Transverse colon (tissue), 4 donors: ENCODE data around the gene SSR3. TPM values are rescaled to one million over a fixed set of nuclear protein-coding genes. Genes with fewer than 3 reads are reported as not detected.

Source experiments
- DNase-seq: peaks from one replicate; pipeline ENCODE4 v3.0.0-alpha.2; 2019
- H3K27ac ChIP-seq, 4 donors: fragments of 200-600 bp; sonication (generic); 2 replicates each; pipeline ENCODE4 v1.5.1; 2016 to 2018; ENCODE audit warnings: inconsistent platforms in 4 of 4
- H3K27me3 ChIP-seq: fragments of 200-600 bp; sonication (generic); 2 replicates; pipeline ENCODE4 v1.5.1; 2017; ENCODE audit warnings: inconsistent platforms
- H3K36me3 ChIP-seq, 4 donors: fragments of 200-600 bp; sonication (generic); 2 replicates each; pipeline ENCODE4 v1.5.1; 2017 to 2019; ENCODE audit warnings: inconsistent platforms in 4 of 4
- H3K4me1 ChIP-seq, 4 donors: fragments of 200-600 bp; sonication (generic); 2 replicates each; pipeline ENCODE4 v1.5.1; 2017 to 2020; ENCODE audit warnings: inconsistent platforms in 4 of 4
- H3K4me3 ChIP-seq, 4 donors: fragments of 200-600 bp; sonication (generic); 1 replicate in 1 of 4; 2 replicates in 3 of 4; pipeline versions ENCODE4 v1.5.1 to v1.6.1; 2017 to 2019; ENCODE audit warnings: inconsistent platforms in 4 of 4
- H3K9me3 ChIP-seq, 2 donors: fragments of 200-600 bp; sonication (generic); 2 replicates each; pipeline ENCODE4 v1.5.1; 2017 to 2019; ENCODE audit warnings: inconsistent platforms in 2 of 2
- EP300 ChIP-seq: sonication (generic); formaldehyde crosslinking; IDR thresholded peaks from one replicate; pipeline ENCODE4 v1.6.1; 2017; ENCODE audit warnings: antibody characterized with exemption, low read depth
- POLR2A ChIP-seq: fragments of 450-650 bp; IDR thresholded peaks from one replicate; pipeline ENCODE4 v1.6.1; 2016; ENCODE audit warnings: antibody characterized with exemption, mild to moderate bottlenecking, moderate library complexity
- POLR2AphosphoS5 ChIP-seq, 3 donors: sonication (generic); formaldehyde crosslinking; IDR thresholded peaks; one replicate each; pipeline ENCODE4 v1.6.1; 2016; ENCODE audit warnings: antibody characterized with exemption in 3 of 3
- WGBS, 2 donors: methylation state at CpG; one replicate each; pipeline ENCODE4 v1.1.5; 2018; ENCODE audit warnings: low coverage in 1 of 2; 5-methylcytosine and 5-hydroxymethylcytosine counted together
- in situ Hi-C, 4 donors: fragments of 200-750 bp; cut with MboI; loops; one replicate each; pipeline versions ENCODE4 v1.15.0 to v1.15.1; 2017; ENCODE audit warnings: low sequenced_read_pairs in 3 of 4, low pct_ligation_motif_present in 1 of 4, low pct_unique_long_range_greater_than_20kb in 1 of 4
- intact Hi-C: fragments of 100-400 bp; cut with DNase I; formaldehyde crosslinking; loops from one replicate; pipeline ENCODE4 v1.15.1; 2023; ENCODE audit warnings: low total_unique reads
- total RNA-seq, 4 donors: library from RNA; depleted of rRNA; stranded (reverse); fragments of >200 nt; gene quantifications; one replicate each; pipeline ENCODE4 v1.1.0, GENCODE V29; 2016
- TF ChIP-seq, protein P1 (sequence below), 5 experiments: fragments of 200-600 bp in 3 of 5; fragments of 450-650 bp in 2 of 5; sonication (generic) in 3 of 5; IDR thresholded peaks; 1 replicate in 2 of 5; 2 replicates in 3 of 5; pipeline ENCODE4 v1.5.1; 2016 to 2017; ENCODE audit warnings: antibody characterized with exemption in 5 of 5, inconsistent platforms in 3 of 5, mild to moderate bottlenecking in 2 of 5, moderate library complexity in 1 of 5

SSR3 gene
- total RNA-seq, 4 donors from 2014 or later = 21.7 to 68.8 (median 50.1) TPM

DNA sequence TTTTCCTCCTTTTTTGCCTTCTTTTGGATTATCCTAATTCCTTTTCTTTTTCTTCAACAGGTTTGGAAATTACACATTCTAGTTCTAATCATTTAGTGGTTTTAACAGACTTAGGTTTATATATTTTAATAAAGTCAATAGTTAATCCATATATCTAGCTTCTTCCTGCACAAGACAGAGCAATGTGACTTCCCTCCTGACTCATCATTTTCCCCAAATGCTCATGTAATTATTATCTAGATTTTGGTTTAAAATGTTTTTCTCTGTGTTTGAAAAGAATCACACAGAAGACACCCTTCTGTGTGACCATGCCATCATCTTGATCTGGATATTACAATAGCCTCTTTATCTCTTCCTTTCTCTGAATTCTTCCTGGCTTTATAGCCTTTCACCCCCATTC is 28.6 kb upstream of the SSR3 start:
- H3K4me3 ChIP-seq = no peak overlapping the region
- H3K27me3 ChIP-seq = no peaks in the 10 kb centered on the region
- DNase-seq = no peak
- H3K27ac ChIP-seq = no peak overlapping the region
- intact Hi-C loops (no loop called here), in situ Hi-C loops (no loop called here)
- no peaks in the 10 kb centered on the region for H3K36me3 ChIP-seq
- TF ChIP-seq EP300 = no peak
- TF ChIP-seq, protein P1, sequence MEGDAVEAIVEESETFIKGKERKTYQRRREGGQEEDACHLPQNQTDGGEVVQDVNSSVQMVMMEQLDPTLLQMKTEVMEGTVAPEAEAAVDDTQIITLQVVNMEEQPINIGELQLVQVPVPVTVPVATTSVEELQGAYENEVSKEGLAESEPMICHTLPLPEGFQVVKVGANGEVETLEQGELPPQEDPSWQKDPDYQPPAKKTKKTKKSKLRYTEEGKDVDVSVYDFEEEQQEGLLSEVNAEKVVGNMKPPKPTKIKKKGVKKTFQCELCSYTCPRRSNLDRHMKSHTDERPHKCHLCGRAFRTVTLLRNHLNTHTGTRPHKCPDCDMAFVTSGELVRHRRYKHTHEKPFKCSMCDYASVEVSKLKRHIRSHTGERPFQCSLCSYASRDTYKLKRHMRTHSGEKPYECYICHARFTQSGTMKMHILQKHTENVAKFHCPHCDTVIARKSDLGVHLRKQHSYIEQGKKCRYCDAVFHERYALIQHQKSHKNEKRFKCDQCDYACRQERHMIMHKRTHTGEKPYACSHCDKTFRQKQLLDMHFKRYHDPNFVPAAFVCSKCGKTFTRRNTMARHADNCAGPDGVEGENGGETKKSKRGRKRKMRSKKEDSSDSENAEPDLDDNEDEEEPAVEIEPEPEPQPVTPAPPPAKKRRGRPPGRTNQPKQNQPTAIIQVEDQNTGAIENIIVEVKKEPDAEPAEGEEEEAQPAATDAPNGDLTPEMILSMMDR (IDR thresholded peaks at IDR 0.05) = no peak
- TF ChIP-seq POLR2AphosphoS5 (IDR thresholded peaks at IDR 0.05) = no peak
- TF ChIP-seq POLR2A = no peak
- H3K4me1 ChIP-seq = peaks cover 0 to 12% (median 5%) of the 10 kb centered on the region in 4 donors
- H3K9me3 ChIP-seq = no peaks in the 10 kb centered on the region

DNA sequence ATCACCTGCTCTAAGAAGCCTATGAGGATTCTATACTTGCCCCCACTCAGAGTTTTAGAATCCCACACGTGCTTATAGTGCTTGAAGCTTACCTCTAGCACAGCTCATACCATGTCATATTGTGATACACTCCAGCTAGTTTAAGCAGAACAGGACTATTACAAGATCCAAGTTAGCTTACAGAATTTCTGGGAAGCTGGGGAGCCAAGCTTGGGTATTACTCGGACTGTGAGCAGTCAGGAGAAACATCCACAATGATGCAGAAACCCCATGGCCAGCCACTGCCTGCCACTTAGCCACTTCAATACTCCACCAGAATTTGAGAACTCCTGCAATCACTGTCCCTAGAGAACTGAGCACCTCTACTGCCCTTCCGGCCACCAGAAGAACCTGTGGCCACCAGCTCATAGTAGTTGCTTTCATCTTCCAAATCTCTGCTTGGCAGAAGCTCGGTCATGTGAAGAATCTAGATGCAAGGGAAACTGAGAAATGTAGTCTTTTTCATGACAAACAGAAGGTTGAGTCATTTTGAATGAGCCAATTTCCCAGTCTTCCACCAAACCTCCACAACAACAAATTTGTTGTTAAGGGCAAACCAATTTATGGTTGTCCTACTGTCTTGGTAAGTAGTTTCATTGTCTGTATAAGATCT is 27.7 kb upstream of the SSR3 start:
- no peaks in the 10 kb centered on the region for H3K9me3 ChIP-seq
- H3K4me3 ChIP-seq = no peak overlapping the region
- DNase-seq = no peak
- H3K27me3 ChIP-seq = no peaks in the 10 kb centered on the region
- TF ChIP-seq POLR2AphosphoS5 (IDR thresholded peaks at IDR 0.05) = no peak
- TF ChIP-seq, protein P1 (IDR thresholded peaks at IDR 0.05) = no peak
- H3K36me3 ChIP-seq = no peaks in the 10 kb centered on the region
- no peak overlapping the region for H3K27ac ChIP-seq
- H3K4me1 ChIP-seq = peaks cover 0 to 12% (median 5%) of the 10 kb centered on the region in 4 donors
- intact Hi-C loops (no loop called here), in situ Hi-C loops (no loop called here)
- WGBS, 2 donors = 82 to 100% methylated on average over 2 to 4 of the region's 4 CpGs

DNA sequence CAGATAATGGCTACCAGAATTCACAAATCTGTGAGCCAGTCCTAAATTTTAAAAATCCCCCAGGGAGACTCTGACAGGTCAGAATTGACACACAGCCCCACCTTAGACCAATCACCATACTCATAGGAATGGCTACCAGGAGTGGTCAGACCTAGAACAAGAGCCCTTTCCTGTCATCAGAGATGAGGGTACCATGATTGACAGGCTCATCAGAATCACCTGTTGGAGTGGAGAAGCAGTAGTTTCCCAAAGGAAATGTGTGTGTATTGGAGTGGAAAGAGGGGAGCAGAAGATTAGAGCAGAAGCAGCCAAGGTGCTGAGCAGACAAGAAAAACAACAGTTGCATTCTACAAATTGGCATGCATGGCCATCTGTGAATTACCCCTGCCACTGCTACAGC is 27.0 kb upstream of the SSR3 start:
- DNase-seq = no peak
- TF ChIP-seq POLR2A = no peak
- TF ChIP-seq, protein P1 (IDR thresholded peaks at IDR 0.05) = no peak
- no peaks in the 10 kb centered on the region for H3K27me3 ChIP-seq
- intact Hi-C loops (no loop called here), in situ Hi-C loops (no loop called here)
- no peak overlapping the region for H3K27ac ChIP-seq
- no peak overlapping the region for H3K4me3 ChIP-seq
- no peaks in the 10 kb centered on the region for H3K9me3 ChIP-seq
- H3K36me3 ChIP-seq = no peaks in the 10 kb centered on the region
- peaks cover 0 to 7% (median 1%) of the 10 kb centered on the region in 4 donors for H3K4me1 ChIP-seq

DNA sequence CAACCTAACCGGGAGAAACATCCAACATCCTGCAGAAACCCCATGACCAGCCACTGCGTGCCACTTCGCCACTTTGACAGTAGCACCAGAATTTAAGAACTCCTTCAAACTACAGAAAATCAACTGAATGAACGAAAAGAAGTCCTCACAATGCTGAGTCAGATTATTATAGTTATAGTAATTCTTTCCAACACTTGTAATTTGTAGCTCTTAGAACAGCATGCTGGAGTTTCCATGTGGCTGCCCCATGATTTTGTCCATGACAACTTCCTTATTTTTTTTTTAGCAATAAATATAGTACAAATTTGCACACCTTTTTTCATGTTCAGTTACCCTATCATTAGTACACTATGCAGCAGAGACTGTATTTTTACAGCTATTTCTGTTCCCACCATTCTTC is 26.1 kb upstream of the SSR3 start:
- 89 to 96% methylated on average over 3 to 4 of the region's 4 CpGs for WGBS, 2 donors
- in situ Hi-C loops = no loop called here
- Histone ChIP-seq H3K27me3 (no peaks in the 10 kb centered on the region), H3K4me3 (no peak overlapping the region), H3K36me3 (no peaks in the 10 kb centered on the region), H3K27ac (no peak overlapping the region), H3K4me1 (peaks cover 0 to 7% (median 0%) of the 10 kb centered on the region in 4 donors), H3K9me3 (no peaks in the 10 kb centered on the region)
- DNase-seq = no peak
- intact Hi-C loops = no loop called here
- TF ChIP-seq POLR2A = no peak
- TF ChIP-seq EP300 = no peak
- TF ChIP-seq, protein P1 (IDR thresholded peaks at IDR 0.05) = no peak
- TF ChIP-seq POLR2AphosphoS5 (IDR thresholded peaks at IDR 0.05) = no peak
